G401.6 (cell line): ENCODE data around the gene BARX2.
"Not testable (repeated sequence)": the region's sequence is repeated elsewhere in the genome, so short reads cannot be mapped to it uniquely, and the experiment has no call there.

Source experiments
- FAIRE-seq: peaks from 2 replicates; lab custom pipeline; 2012; peaks lifted over from hg19 to GRCh38; lab: Jason Lieb, UNC

Gene BARX2

GRCh38 chr11:129375751-129376657 lies at the start of gene BARX2:
Gene BARX2, plus strand, starts transcription at chr11:129375848. Its CDS starts 188 bp downstream, at chr11:129376036.
- no peak for FAIRE-seq

- FAIRE-seq: no peak
These were observed 48.7 kb upstream of the BARX2 start for GRCh38 chr11:129326921-129327320.

- not testable (repeated sequence) for FAIRE-seq
These were observed 47.9 kb upstream of the BARX2 start for GRCh38 chr11:129327708-129328107.

GRCh38 chr11:129328756-129329155 lies 46.9 kb upstream of the BARX2 start:
- no peak for FAIRE-seq

- FAIRE-seq: no peak
These were observed 44.4 kb upstream of the BARX2 start for GRCh38 chr11:129331217-129331616.

GRCh38 chr11:129331871-129332274 lies 43.8 kb upstream of the BARX2 start:
- no peak for FAIRE-seq

GRCh38 chr11:129333873-129334272 lies 41.8 kb upstream of the BARX2 start:
- FAIRE-seq: no peak

GRCh38 chr11:129344301-129344940 lies 31.2 kb upstream of the BARX2 start:
- FAIRE-seq: not testable (repeated sequence)

- FAIRE-seq: no peak
These were observed 28.7 kb upstream of the BARX2 start for GRCh38 chr11:129346916-129347315.

- FAIRE-seq: no peak
These were observed 26.8 kb upstream of the BARX2 start for GRCh38 chr11:129348813-129349212.

- FAIRE-seq: no peak
These were observed 23.0 kb upstream of the BARX2 start for GRCh38 chr11:129352676-129353075.

- FAIRE-seq: no peak
These were observed 21.0 kb upstream of the BARX2 start for GRCh38 chr11:129354691-129355090.

GRCh38 chr11:129359748-129360147 lies 15.9 kb upstream of the BARX2 start:
- FAIRE-seq: no peak

- no peak for FAIRE-seq
These were observed 11.4 kb upstream of the BARX2 start for GRCh38 chr11:129364143-129364654.

GRCh38 chr11:129365816-129366215 lies 9.8 kb upstream of the BARX2 start:
- FAIRE-seq: no peak

- FAIRE-seq: no peak
These were observed 8.7 kb upstream of the BARX2 start for GRCh38 chr11:129366737-129367597.

GRCh38 chr11:129368889-129369672 lies 6.6 kb upstream of the BARX2 start:
- no peak for FAIRE-seq

GRCh38 chr11:129370715-129371114 lies 4.9 kb upstream of the BARX2 start:
- FAIRE-seq: no peak

GRCh38 chr11:129372609-129373488 lies 2.8 kb upstream of the BARX2 start:
- FAIRE-seq: no peak

GRCh38 chr11:129373489-129373953 lies 2.1 kb upstream of the BARX2 start:
- no peak for FAIRE-seq
